ENCODE measurements around the gene KCNQ1OT1. TPM values are rescaled to one million over a fixed set of nuclear protein-coding genes. Genes with fewer than 3 reads are reported as not detected.
A peak's percentile ranks its signal among the peaks of the same experiment; 100 is the strongest.

Gene KCNQ1OT1
- total RNA-seq, 1 donor from 2014 or later: 0.33 TPM

GRCh38 chr11:2563213-2564007, 136.4 kb downstream of the KCNQ1OT1 start:
- intact Hi-C loops (cut with micrococcal nuclease): no loop called here
- Histone ChIP-seq H3K9me3 (replicated peaks) (no peaks in the 10 kb centered on the region), H3K4me1 (peaks cover 20% of the 10 kb centered on the region), H3K4me3 (no peak overlapping the region), H3K36me3 (no peaks in the 10 kb centered on the region), H3K27ac (replicated peaks) (no peak overlapping the region), H3K27me3 (ENCODE audit: low read depth) (no peaks in the 10 kb centered on the region)
- TF ChIP-seq CTCF (IDR thresholded peaks at IDR 0.05; ENCODE audit: borderline replicate concordance): no peak
- DNase-seq: peak; percentile 11

- H3K27ac ChIP-seq (replicated peaks): no peak overlapping the region
- intact Hi-C loops (cut with micrococcal nuclease): no loop called here
- no peak for DNase-seq
- no peak overlapping the region for H3K4me3 ChIP-seq
- H3K4me1 ChIP-seq: peaks cover 20% of the 10 kb centered on the region
- no peaks in the 10 kb centered on the region for H3K9me3 ChIP-seq (replicated peaks)
- no peaks in the 10 kb centered on the region for H3K27me3 ChIP-seq (ENCODE audit: low read depth)
- no peaks in the 10 kb centered on the region for H3K36me3 ChIP-seq
- TF ChIP-seq CTCF (IDR thresholded peaks at IDR 0.05; ENCODE audit: borderline replicate concordance): no peak
Observed at GRCh38 chr11:2562890-2563212, 136.9 kb downstream of the KCNQ1OT1 start.

DNA sequence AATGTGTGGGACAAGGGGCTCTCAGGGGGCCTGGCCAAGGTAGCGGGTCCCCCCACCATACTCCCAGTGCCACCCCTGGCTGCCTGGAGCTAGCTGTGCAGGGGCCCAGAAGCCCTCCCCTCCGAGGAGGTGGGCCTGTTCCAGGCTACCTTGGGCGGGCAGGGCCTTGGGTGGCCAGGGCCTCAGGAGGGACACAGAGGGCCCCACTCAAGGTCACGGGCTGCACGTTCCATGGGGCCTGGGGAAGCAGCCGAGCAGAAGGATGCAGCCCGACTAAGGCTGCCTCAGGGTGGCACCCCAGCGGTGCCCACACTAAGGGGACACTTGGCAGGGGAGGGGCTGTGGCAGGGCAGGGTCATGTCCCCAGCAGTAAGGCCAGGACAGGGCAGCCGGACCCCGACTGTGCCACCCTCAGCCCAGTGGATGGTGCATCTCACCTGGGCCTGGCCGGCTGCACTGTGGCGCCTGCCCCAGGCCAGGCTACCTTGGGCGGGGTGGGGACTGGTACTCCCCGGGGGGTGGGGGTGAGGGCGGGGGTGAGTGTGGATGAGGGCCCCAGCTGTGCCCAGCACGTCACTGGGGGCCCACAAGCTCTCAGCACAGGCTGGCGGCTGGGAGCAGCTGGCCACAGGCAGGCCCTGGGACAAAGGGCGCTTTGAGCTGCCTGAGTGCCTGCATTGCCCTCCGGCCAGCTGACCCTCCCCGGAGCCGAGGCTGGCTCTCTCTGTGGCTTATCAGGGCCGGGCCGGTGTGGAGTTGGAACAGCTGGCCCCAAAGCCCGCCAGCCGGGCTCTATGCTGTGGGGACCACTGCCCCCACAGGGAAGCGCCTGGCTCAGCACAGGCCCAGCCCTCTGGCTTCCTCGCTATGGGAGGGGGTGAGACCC, 137.9 kb downstream of the KCNQ1OT1 start:
- TF ChIP-seq CTCF (IDR thresholded peaks at IDR 0.05; ENCODE audit: borderline replicate concordance): no peak
- Histone ChIP-seq H3K27me3 (ENCODE audit: low read depth) (no peaks in the 10 kb centered on the region), H3K4me1 (peaks cover 20% of the 10 kb centered on the region), H3K4me3 (no peak overlapping the region), H3K36me3 (no peaks in the 10 kb centered on the region), H3K9me3 (replicated peaks) (peaks cover 3% of the 10 kb centered on the region), H3K27ac (replicated peaks) (no peak overlapping the region)
- peak; percentile 18 for DNase-seq
- intact Hi-C loops (cut with micrococcal nuclease): no loop called here

GRCh38 chr11:2559527-2560311, 140.1 kb downstream of the KCNQ1OT1 start:
- peak; percentile 11 for DNase-seq

More at GRCh38 chr11:2559527-2560311, 140.1 kb downstream of the KCNQ1OT1 start:
- intact Hi-C loops (cut with micrococcal nuclease): loop anchor here (10.0 kb wide), 1 partner anchor 45 kb away; no protein-coding TSS in a partner anchor
- H3K27me3 ChIP-seq (ENCODE audit: low read depth): no peaks in the 10 kb centered on the region
- H3K4me1 ChIP-seq: peaks cover 20% of the 10 kb centered on the region
- H3K4me3 ChIP-seq: no peak overlapping the region
- H3K27ac ChIP-seq (replicated peaks): no peak overlapping the region
- TF ChIP-seq CTCF (IDR thresholded peaks at IDR 0.05; ENCODE audit: borderline replicate concordance): no peak
- no peaks in the 10 kb centered on the region for H3K36me3 ChIP-seq
- peaks cover 3% of the 10 kb centered on the region for H3K9me3 ChIP-seq (replicated peaks)
